DMS53 treated with DMSO at 0.1 percent for 48 hours (cell line): Measurements from ENCODE around the gene ALG6.

Experiments used
- DNase-seq: peaks from one replicate; lab custom pipeline; 2025; ENCODE audit not compliant: unreplicated experiment; lab: John Stamatoyannopoulos, UW

ALG6 gene

GRCh38 chr1:63367215-63368103 is at the start of gene ALG6:
TSS of gene ALG6 (plus strand) at chr1:63367627. CDS start at chr1:63370978, 3,351 bp downstream.
- peak; percentile 95 for DNase-seq

DNA sequence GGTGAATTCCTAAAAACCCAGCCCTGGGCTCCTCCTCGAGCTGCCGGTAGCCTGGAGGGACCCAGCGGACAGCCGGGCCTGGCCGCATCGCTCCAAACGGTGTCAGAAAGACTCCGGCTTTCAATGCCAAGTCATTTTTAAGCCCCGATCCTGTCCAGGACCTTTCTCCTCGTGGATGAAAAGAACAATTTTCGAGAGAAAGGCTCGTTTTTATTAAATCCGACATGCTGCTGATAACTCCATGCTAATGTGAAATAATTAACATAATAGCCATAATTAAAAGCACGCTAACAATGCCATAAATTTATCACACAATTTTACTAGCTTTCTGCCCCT is 49.6 kb upstream of the ALG6 start:
- DNase-seq: peak; percentile 57

DNA sequence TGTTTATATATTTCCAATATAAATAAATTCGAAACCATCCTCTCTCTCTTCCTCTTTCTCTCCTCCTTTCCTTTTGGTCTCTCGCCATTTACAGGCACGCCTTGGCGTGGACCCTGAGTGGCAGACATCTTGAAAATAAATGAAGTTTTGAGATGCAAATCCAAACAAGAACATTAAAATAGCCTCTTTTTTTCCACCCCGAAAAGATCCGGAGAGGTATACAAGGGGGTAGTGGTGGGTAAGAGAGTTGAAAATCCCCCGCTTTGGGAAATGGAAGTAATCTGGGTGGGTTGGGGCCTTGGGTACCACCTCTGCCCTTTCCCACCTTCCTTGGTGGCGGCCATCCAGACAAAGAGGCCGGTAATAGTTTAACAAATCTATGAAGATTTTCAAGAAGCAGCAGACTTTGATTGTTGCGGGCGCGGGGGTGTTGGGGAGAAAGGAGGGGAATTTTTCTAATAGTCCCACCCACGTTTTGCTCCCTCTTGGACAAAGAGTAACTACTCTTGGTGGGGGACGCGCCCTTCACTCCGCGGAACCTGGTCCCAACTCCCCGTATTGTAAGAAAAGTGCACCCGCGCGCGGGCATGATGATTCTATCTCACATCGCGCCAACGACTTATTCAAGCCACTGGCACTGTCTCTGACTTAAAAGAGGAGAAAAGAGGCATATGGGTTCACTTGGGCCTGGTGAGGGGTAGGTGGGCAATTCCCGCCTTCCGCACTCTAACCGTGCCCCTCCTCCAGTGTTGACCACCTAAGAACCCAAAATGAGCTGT is 49.0 kb upstream of the ALG6 start:
- no peak for DNase-seq

GRCh38 chr1:63319046-63320021 is 48.1 kb upstream of the ALG6 start:
- no peak for DNase-seq

DNA sequence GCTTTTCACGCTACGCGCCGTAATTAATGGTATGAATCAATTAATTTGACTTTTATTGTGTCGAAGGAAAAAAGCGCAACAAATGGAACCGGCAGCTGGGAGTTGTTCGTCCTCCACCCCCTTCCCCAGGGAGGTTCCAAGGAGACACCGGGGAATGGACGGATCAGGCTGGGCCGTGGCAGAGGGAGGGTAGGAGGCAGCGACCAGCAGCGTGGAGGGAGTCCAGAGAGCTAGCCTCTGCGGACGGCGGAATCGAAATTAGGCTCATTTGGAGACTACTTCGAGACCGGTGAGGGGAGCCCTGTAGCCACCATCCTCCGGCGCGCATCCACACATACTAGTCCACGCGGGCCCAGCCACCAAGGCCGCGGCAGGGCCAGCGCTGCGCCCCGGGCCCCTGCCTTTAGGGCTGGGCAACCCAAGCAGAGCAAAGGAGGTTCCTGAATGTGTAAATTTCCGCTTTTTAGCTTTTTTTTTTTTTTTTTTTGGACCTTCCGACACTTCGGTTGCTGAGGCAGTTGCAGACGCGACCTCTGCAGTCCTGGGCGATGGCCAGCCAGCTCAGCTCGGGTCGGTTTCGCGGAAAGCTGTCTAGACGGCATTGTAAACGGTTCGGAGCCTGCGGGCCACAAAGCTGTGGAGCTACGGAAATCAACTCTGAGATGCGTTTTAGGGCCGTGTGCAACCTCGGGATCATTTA is 47.3 kb upstream of the ALG6 start:
- DNase-seq: no peak

- no peak for DNase-seq
These were observed 46.2 kb upstream of the ALG6 start for GRCh38 chr1:63321066-63321784.

DNA sequence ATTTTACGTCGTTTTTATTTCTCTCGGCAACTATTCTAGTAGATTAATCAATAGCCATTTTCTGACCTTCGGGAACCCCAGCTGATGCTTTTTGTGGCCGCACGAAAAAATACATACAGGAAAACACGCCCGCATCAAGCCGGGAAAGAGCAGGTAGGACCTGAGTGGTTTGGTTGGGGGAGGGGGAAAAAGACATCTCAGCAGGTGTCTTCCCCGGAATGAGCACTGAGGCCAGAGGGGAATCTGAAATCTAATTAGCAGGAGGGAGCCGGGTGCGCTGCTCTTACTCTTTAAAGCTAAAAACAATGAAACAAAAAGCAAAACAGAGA is 45.7 kb upstream of the ALG6 start:
- DNase-seq: no peak

GRCh38 chr1:63322114-63322943 is 45.1 kb upstream of the ALG6 start, which contains the start of gene FOXD3:
TSS of gene FOXD3 (plus strand) at chr1:63322567. CDS start at chr1:63323059, 492 bp downstream.
- peak; percentile 82 for DNase-seq

DNA sequence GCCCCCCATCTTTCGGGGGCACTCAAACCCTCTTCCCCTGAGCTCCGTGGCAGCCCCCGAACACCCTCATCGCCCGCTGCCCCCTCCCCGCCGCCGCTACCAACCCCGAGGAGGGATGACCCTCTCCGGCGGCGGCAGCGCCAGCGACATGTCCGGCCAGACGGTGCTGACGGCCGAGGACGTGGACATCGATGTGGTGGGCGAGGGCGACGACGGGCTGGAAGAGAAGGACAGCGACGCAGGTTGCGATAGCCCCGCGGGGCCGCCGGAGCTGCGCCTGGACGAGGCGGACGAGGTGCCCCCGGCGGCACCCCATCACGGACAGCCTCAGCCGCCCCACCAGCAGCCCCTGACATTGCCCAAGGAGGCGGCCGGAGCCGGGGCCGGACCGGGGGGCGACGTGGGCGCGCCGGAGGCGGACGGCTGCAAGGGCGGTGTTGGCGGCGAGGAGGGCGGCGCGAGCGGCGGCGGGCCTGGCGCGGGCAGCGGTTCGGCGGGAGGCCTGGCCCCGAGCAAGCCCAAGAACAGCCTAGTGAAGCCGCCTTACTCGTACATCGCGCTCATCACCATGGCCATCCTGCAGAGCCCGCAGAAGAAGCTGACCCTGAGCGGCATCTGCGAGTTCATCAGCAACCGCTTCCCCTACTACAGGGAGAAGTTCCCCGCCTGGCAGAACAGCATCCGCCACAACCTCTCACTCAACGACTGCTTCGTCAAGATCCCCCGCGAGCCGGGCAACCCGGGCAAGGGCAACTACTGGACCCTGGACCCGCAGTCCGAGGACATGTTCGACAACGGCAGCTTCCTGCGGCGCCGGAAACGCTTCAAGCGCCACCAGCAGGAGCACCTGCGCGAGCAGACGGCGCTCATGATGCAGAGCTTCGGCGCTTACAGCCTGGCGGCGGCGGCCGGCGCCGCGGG is 44.2 kb upstream of the ALG6 start:
- DNase-seq: peak; percentile 89

GRCh38 chr1:63323865-63324778 is 43.3 kb upstream of the ALG6 start:
- DNase-seq: peak; percentile 64

DNA sequence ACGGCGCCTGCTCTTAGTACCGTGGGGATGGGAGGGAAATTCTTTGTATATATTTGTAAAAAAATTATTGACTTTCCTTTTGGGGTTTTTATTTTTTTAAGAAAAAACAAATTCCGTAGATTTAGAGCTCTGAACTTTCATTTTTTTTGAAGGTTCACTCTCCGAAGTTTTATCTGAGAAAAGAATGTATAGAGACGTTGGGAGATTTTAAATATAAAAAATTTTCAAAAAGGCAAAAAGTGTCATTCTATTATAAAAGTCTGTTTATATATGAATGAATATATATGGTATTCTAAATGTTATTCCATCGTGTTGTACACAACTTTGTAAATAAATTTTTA is 42.7 kb upstream of the ALG6 start:
- DNase-seq: no peak

DNA sequence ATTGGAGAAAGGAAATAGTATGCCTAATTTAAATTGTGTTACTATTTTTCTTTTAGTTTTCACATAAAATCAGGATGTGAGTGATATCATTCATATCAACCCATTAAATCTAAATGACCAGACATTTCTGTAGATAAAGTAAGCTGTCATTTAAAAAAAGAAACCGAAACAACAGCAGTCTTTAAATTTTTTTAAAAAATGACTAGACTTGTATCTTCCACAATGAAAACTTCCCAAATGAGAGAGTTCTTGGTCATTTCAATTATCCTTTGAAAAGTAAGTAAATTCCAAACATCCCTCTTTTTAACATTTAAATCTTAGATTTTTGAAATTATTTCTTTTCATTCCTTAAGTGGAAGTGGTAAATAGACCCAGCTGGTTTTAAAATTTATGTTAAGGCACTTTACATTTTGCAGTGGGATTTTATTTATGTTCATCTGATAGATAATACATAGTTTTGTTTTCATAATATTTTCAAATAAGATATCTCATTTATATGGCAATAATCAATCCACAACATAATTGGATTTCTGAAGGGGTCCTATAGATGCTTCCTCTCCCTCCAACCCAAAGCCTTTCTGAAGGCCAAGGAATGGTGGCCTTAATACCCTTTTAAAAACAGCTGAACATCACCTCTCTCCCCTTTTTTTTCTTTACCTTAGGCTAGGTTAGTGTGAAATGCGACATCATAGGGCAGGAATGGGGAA is 42.0 kb upstream of the ALG6 start:
- no peak for DNase-seq

DNA sequence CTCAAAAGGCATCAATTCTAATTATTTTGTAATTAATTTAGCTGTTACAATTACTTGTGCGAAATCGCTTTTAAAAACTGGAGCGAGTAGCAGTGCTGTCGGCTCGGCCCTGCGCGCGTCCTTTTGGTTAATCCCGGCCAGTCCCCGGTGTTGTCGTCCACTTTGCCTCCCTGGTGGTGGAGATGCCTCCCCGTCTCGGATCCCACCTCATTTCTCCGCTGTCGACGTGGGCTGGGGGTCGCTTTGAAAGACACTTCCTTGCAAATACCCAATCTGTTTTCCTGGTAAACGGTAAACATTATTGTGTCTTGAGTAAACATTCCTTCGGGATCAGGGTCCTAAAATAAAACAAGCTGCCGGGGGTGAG is 41.3 kb upstream of the ALG6 start:
- DNase-seq: no peak

- peak; percentile 41 for DNase-seq
These were observed 40.7 kb upstream of the ALG6 start for GRCh38 chr1:63326473-63327380.

DNA sequence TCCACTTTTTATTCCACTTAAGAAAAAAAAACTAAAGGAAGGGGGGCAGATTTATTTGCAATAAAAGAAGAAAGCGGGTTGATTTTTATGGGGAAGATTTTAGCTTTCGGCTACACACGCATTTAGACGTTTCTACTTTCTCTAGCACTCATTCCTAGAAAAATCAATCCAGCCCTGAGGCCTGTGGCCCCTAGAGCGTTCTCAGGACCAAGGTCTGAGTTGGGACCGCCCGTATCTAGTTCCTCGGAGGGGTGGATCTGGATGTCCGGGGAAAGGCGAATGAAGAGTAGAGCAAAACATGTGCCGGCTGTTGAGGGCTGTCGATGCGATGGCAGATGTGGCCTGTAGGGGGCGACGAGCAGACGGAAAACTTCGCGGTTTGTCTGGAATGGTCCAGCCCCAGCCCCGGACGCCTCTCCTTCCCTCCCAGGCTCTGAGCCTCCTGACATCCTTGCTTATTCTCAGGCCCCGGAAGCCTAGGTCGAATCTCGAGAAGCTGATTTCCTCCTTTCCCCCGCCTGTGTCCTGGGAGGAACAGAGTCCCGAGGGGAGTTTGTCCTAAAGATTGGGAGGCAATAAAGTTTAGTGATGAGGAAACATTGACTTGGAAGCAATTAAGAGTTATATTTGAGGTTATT is 39.9 kb upstream of the ALG6 start:
- DNase-seq: peak; percentile 82
